ENCODE results near the gene PEX5L. TPM values are rescaled to one million over a fixed set of nuclear protein-coding genes. Genes with fewer than 3 reads are reported as not detected.

Gene PEX5L
- total RNA-seq, 1 donor from 2014 or later, result not detected

DNA sequence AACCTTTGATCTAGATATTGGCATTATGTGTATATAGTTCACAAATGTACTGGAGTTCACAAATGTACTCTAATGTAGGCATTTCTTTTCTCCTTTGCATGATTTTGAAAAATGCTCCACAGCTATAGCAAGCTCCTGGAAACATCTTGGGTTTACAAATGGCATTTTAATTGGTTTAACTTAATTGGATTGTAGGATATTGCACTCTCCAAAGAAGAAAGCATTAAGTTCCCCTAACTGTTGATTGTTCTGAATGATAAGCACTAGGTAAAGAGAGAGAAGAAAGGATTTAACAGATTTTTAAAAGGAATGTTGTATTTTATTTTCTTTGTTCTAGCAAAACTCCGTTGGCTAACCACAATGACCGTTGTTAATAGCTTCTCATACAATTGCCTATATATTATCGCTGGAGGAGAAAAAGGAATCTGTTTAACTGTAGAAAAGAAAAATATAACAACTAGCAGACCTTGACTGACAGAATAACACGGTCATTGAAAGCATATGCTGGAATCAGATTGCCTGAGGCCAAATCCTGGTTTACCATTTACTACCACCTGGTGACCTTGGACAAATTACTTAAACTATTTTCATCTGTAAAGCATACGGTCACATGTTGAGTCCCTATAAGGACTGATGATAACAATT is 170.8 kb downstream of the PEX5L start:
- intact Hi-C loops (cut with micrococcal nuclease), result no loop called here
- TF ChIP-seq CTCF (IDR thresholded peaks at IDR 0.05), result no peak
- ATAC-seq (ENCODE audit: low read depth), result no peak
- H3K27ac Mint-ChIP-seq, result no peak overlapping the region
- no peaks in the 10 kb centered on the region for H3K36me3 Mint-ChIP-seq (ENCODE audit: low read depth)
- POLR2A ChIA-PET, result no interaction called here
- H3K9me3 Mint-ChIP-seq, result no peaks in the 10 kb centered on the region
- peaks cover 5% of the 10 kb centered on the region for H3K27me3 Mint-ChIP-seq
- no peak overlapping the region for H3K4me3 Mint-ChIP-seq
- CTCF ChIA-PET, result no interaction called here
- no peak for DNase-seq
- H3K4me1 Mint-ChIP-seq, result no peaks in the 10 kb centered on the region

GRCh38 chr3:179861953-179862352 is 174.8 kb downstream of the PEX5L start:
- Mint-ChIP-seq H3K4me1 (no peaks in the 10 kb centered on the region), H3K27ac (no peak overlapping the region), H3K4me3 (no peak overlapping the region), H3K36me3 (ENCODE audit: low read depth) (no peaks in the 10 kb centered on the region), H3K27me3 (peaks cover 6% of the 10 kb centered on the region), H3K9me3 (no peaks in the 10 kb centered on the region)
- ATAC-seq (ENCODE audit: low read depth) (no peak), DNase-seq (no peak)
- intact Hi-C loops (cut with micrococcal nuclease), result no loop called here
- POLR2A ChIA-PET, result no interaction called here
- TF ChIP-seq CTCF (IDR thresholded peaks at IDR 0.05), result no peak
- CTCF ChIA-PET, result no interaction called here

- no peak for TF ChIP-seq CTCF (IDR thresholded peaks at IDR 0.05)
- intact Hi-C loops (cut with micrococcal nuclease), result no loop called here
- Mint-ChIP-seq H3K36me3 (ENCODE audit: low read depth) (no peaks in the 10 kb centered on the region), H3K27me3 (peaks cover 5% of the 10 kb centered on the region), H3K27ac (no peak overlapping the region), H3K9me3 (no peaks in the 10 kb centered on the region), H3K4me3 (no peak overlapping the region), H3K4me1 (no peaks in the 10 kb centered on the region)
- ChIA-PET POLR2A (no interaction called here), CTCF (no interaction called here)
- ATAC-seq (ENCODE audit: low read depth) (no peak), DNase-seq (no peak)
Measured at GRCh38 chr3:179861292-179861691, 175.4 kb downstream of the PEX5L start.

GRCh38 chr3:179860275-179861107 is 176.2 kb downstream of the PEX5L start:
- no peaks in the 10 kb centered on the region for H3K4me1 Mint-ChIP-seq
- H3K9me3 Mint-ChIP-seq, result no peaks in the 10 kb centered on the region
- ATAC-seq (ENCODE audit: low read depth) (no peak), DNase-seq (no peak)
- intact Hi-C loops (cut with micrococcal nuclease), result no loop called here
- ChIA-PET POLR2A (no interaction called here), CTCF (no interaction called here)
- H3K36me3 Mint-ChIP-seq (ENCODE audit: low read depth), result no peaks in the 10 kb centered on the region
- H3K27me3 Mint-ChIP-seq, result peaks cover 5% of the 10 kb centered on the region
- no peak overlapping the region for H3K27ac Mint-ChIP-seq
- no peak overlapping the region for H3K4me3 Mint-ChIP-seq
- TF ChIP-seq CTCF (IDR thresholded peaks at IDR 0.05), result no peak

DNA sequence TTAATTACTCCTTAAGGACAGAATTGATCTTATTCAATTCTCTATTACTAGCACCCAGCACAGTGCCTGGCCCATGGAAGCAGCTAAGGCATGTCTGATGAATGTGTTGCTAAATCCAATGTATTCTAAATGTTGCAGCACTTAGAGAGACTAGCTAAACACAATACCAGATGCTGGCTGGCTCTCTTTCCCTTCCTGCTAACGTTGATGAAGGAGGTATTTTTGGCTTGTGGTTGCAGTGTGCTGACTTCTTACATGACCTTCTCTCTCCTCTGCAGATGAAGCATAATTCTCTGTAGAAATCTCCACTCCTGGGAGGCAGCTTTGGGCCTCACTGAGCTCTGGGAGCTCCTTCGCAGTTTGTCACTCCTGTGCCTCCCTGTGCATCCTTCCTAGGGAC is 183.6 kb downstream of the PEX5L start:
- ChIA-PET CTCF (no interaction called here), POLR2A (no interaction called here)
- H3K27ac Mint-ChIP-seq, result no peak overlapping the region
- H3K27me3 Mint-ChIP-seq, result no peaks in the 10 kb centered on the region
- no peaks in the 10 kb centered on the region for H3K36me3 Mint-ChIP-seq (ENCODE audit: low read depth)
- intact Hi-C loops (cut with micrococcal nuclease), result no loop called here
- ATAC-seq (ENCODE audit: low read depth) (no peak), DNase-seq (no peak)
- no peak overlapping the region for H3K4me3 Mint-ChIP-seq
- TF ChIP-seq CTCF (IDR thresholded peaks at IDR 0.05), result no peak
- H3K4me1 Mint-ChIP-seq, result no peaks in the 10 kb centered on the region
- H3K9me3 Mint-ChIP-seq, result no peaks in the 10 kb centered on the region
